Mesodermal cell (in vitro differentiated cells): ENCODE measurements around the gene PALD1.

Experiments used
- H3K27ac ChIP-seq: 2 replicates; pipeline ENCODE4 v1.7.0; 2013; ENCODE audit warnings: mild to moderate bottlenecking, low read depth, low read length, moderate library complexity; ENCODE audit not compliant: severe bottlenecking
- H3K36me3 ChIP-seq: 2 replicates; pipeline ENCODE4 v1.7.1; 2013; ENCODE audit warnings: mild to moderate bottlenecking, low read length, moderate library complexity; ENCODE audit not compliant: control insufficient read depth, insufficient read depth
- H3K4me1 ChIP-seq: one replicate; pipeline ENCODE4 v1.7.1; 2013; ENCODE audit warnings: mild to moderate bottlenecking, low read length; ENCODE audit not compliant: insufficient read depth, control insufficient read depth, poor library complexity, severe bottlenecking
- H3K4me3 ChIP-seq: 2 replicates; pipeline ENCODE4 v1.7.0; 2013; ENCODE audit warnings: low read length, control low read depth, mild to moderate bottlenecking; ENCODE audit not compliant: insufficient read depth, poor library complexity, severe bottlenecking; ENCODE audit errors: extremely low read depth
- H3K9me3 ChIP-seq: 2 replicates; pipeline ENCODE4 v1.7.1; 2013; ENCODE audit warnings: mild to moderate bottlenecking, low read length, moderate library complexity; ENCODE audit not compliant: control insufficient read depth
- WGBS, 2 experiments: methylation state at CpG; one replicate each; pipeline ENCODE4 v1.1.5; 2013; ENCODE audit warnings: missing lambda C conversion rate in 2 of 2; ENCODE audit not compliant: insufficient coverage in 2 of 2; 5-methylcytosine and 5-hydroxymethylcytosine counted together

PALD1 gene

GRCh38 chr10:70530315-70530714 lies 51.7 kb downstream of the PALD1 start:
- Histone ChIP-seq H3K4me3 (no peak overlapping the region), H3K36me3 (no peaks in the 10 kb centered on the region), H3K4me1 (peaks cover 3% of the 10 kb centered on the region), H3K27ac (no peak overlapping the region), H3K9me3 (no peaks in the 10 kb centered on the region)
- WGBS, 2 experiments = 83 to 90% methylated on average over 6 of the region's 6 CpGs

DNA sequence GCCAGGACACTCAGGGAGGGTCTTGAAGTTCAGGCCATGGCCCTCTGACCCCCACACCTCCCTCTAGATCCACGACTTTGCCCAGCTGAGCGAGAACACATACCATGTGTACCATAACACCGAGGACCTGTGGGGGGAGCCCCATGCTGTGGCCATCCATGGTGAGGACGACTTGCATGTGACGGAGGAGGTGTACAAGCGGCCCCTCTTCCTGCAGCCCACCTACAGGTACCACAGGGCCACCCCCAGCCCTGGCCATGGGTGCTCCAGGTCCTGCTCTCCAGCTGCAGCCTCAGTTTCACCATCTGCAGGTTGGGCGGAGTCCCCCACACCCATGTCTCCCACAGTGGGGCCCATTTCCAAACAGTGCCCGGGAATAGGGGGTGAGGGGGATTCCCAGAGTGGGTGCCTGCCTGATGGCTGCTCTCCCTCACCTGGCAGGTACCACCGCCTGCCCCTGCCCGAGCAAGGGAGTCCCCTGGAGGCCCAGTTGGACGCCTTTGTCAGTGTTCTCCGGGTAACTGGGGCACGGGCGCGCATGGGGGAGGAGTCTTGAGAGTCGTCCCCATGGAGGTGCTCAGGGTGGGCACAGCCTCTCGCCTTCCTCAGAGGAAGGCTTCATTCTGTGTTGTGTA lies 54.1 kb downstream of the PALD1 start:
- Histone ChIP-seq H3K4me3 (no peak overlapping the region), H3K9me3 (no peaks in the 10 kb centered on the region), H3K4me1 (peaks cover 8% of the 10 kb centered on the region), H3K27ac (no peak overlapping the region), H3K36me3 (no peaks in the 10 kb centered on the region)
- 91 to 93% methylated on average over 9 to 11 of the region's 17 CpGs for WGBS, 2 experiments

DNA sequence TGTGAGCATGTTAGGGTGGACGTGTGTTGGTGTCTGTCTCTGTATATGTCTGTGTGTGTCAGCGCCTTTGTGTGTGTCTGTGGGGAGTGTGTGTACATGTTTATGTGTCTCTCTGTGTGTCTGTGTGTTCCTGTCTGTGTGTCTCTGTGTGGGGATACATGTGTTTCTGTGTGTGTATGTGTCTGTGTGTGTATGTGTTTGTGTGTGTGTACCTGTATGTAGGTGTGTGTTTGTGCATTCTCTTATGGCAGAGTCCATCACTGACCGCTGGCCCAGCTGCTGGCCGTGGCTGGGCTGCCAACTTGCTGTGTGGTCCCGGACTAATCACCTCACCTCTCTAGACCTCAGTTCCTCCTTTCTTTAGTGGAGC lies 54.6 kb downstream of the PALD1 start:
- Histone ChIP-seq H3K36me3 (no peaks in the 10 kb centered on the region), H3K4me1 (peaks cover 8% of the 10 kb centered on the region), H3K4me3 (no peak overlapping the region), H3K9me3 (no peaks in the 10 kb centered on the region), H3K27ac (no peak overlapping the region)
- 84 to 89% methylated on average over 4 to 5 of the region's 5 CpGs for WGBS, 2 experiments

DNA sequence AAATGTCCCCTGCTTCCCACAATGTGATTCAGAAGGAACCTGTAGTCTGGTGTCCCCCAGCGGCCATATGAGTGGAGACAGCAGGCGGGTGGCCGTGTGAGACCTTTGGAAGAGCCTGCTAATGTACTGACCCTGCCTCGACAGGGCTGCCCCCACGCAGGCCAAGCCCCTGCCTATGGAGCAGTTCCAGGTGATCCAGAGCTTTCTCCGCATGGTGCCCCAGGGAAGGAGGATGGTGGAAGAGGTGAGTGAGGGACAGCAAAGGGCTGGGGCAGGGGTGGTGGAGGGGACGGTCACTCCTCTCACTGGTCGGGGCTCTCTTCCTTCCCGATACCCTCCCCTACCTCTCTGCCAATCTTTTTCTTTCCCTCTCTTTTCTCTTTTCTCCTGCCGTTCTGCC lies 55.7 kb downstream of the PALD1 start:
- WGBS, 2 experiments = 85 to 91% methylated on average over 8 to 10 of the region's 10 CpGs
- H3K27ac ChIP-seq = no peak overlapping the region
- no peaks in the 10 kb centered on the region for H3K36me3 ChIP-seq
- H3K9me3 ChIP-seq = no peaks in the 10 kb centered on the region
- H3K4me1 ChIP-seq = peaks cover 8% of the 10 kb centered on the region
- no peak overlapping the region for H3K4me3 ChIP-seq

GRCh38 chr10:70535001-70535400 lies 56.4 kb downstream of the PALD1 start:
- 90% methylated on average over 2 of the region's 2 CpGs; no CpG with 5 or more reads in 1 of the 2 experiments for WGBS, 2 experiments
- Histone ChIP-seq H3K9me3 (no peaks in the 10 kb centered on the region), H3K36me3 (no peaks in the 10 kb centered on the region), H3K4me1 (peaks cover 4% of the 10 kb centered on the region), H3K4me3 (no peak overlapping the region), H3K27ac (no peak overlapping the region)

- no peaks in the 10 kb centered on the region for H3K36me3 ChIP-seq
- no peak overlapping the region for H3K4me3 ChIP-seq
- H3K4me1 ChIP-seq = peaks cover 4% of the 10 kb centered on the region
- H3K9me3 ChIP-seq = no peaks in the 10 kb centered on the region
- no peak overlapping the region for H3K27ac ChIP-seq
- 90 to 95% methylated on average over 4 to 5 of the region's 5 CpGs for WGBS, 2 experiments
These were observed 56.9 kb downstream of the PALD1 start for GRCh38 chr10:70535451-70535850.

DNA sequence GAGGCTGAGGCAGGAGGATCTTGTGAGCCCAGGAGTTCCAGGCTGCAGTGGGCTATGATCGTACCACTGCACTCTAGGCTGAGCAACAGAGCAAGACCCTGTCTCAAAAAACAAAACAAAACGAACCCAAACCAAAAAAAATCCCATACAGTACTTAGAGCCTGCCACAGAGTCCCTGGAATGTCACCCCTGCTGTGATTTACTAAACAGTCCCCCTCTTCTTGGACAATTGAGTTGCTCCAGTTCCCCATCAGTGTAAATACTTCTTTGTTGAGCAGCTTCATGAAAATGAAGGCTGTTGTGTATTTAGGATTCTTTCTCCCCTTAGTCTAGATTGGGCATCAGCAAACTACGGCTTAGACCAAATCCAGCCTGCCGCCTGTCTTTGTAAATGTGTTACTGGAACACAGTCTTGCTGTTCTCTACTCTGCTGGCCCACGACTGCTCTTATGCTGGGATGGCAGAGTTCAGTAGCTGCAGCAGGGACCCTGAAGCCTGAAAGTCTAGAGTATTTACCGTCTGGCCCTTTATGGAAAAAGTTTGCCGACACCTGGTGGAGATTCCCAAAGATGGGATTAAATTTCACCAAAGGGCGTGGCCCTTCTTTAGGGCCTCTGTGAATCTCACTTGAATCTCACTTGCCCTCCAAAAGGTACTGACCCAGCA lies 57.8 kb downstream of the PALD1 start:
- peaks cover 4% of the 10 kb centered on the region for H3K4me1 ChIP-seq
- H3K9me3 ChIP-seq = no peaks in the 10 kb centered on the region
- WGBS, 2 experiments = 62 to 75% methylated on average over 8 of the region's 8 CpGs
- H3K4me3 ChIP-seq = no peak overlapping the region
- no peaks in the 10 kb centered on the region for H3K36me3 ChIP-seq
- H3K27ac ChIP-seq = peak overlapping the region; percentile 5

GRCh38 chr10:70537398-70538194 lies 59.0 kb downstream of the PALD1 start:
- H3K36me3 ChIP-seq = peaks cover 3% of the 10 kb centered on the region
- H3K4me1 ChIP-seq = peaks cover 4% of the 10 kb centered on the region
- WGBS, 2 experiments = 60 to 93% methylated on average over 4 to 7 of the region's 15 CpGs
- no peaks in the 10 kb centered on the region for H3K9me3 ChIP-seq
- no peak overlapping the region for H3K27ac ChIP-seq
- H3K4me3 ChIP-seq = no peak overlapping the region

DNA sequence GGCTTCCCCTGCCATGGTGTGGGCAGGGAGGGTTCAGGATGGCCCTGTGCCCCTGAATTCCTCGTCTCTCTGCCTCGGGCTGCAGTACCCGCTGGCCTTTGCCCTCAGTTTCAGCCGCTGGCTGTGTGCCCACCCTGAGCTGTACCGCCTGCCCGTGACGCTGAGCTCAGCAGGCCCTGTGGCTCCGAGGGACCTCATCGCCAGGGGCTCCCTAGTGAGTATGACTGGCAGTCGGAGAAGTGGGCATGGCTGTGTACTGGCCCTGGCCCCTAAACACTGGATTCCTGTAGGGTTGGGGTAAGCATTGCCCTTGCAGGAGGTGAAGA lies 59.6 kb downstream of the PALD1 start:
- Histone ChIP-seq H3K4me3 (no peak overlapping the region), H3K9me3 (no peaks in the 10 kb centered on the region), H3K27ac (no peak overlapping the region), H3K36me3 (peaks cover 4% of the 10 kb centered on the region), H3K4me1 (peaks cover 4% of the 10 kb centered on the region)
- 86 to 93% methylated on average over 10 of the region's 10 CpGs for WGBS, 2 experiments

- Histone ChIP-seq H3K27ac (no peak overlapping the region), H3K36me3 (peaks cover 4% of the 10 kb centered on the region), H3K4me3 (no peak overlapping the region), H3K9me3 (no peaks in the 10 kb centered on the region), H3K4me1 (peaks cover 4% of the 10 kb centered on the region)
- WGBS, 2 experiments = 93% methylated on average over 21 to 26 of the region's 27 CpGs
These were observed 60.3 kb downstream of the PALD1 start for GRCh38 chr10:70538731-70539338.
